GM19023 (cell line): ENCODE results near the gene CHID1.

ENCODE experiments used
- ATAC-seq: cut with Tn5 transposase; IDR thresholded peaks from one replicate; pipeline ENCODE4 v1.9.1; 2021; ENCODE audit warnings: mild to moderate bottlenecking, moderate library complexity; ENCODE audit not compliant: unreplicated experiment

Gene CHID1

DNA sequence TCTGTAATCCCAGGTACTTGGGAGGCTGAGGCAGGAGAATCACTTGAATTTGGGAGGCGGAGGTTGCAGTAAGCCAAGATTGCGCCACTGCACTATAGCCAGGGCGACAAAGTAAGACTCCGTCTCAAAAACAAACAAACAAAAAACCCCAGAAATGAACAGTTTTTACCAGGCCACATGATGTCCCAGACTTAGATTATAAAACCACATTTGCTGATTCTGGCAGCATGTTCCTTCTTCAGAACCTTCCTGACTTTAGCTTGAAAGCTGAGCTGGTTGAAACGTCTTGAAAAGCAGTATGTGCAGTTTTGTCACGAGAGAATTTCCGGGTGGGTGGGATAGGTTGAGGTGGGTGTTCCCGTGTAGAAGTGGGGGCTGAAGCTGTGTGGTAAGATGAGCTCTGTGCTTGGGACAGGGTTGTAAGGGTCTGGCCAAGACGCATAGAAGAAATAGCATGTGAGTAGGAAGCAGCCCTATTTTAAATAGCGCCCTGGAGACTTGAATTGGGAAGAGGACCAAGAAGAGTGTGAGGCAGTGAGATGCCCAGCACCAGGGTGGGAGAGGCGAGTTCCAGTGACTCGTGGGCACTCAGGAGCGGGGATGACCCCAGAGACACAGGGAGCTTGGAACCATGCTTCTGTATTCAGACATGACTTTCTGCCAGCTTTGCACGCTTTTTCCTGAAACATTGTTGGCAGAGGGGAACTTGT is 22.7 kb upstream of the CHID1 start:
- no peak for ATAC-seq

DNA sequence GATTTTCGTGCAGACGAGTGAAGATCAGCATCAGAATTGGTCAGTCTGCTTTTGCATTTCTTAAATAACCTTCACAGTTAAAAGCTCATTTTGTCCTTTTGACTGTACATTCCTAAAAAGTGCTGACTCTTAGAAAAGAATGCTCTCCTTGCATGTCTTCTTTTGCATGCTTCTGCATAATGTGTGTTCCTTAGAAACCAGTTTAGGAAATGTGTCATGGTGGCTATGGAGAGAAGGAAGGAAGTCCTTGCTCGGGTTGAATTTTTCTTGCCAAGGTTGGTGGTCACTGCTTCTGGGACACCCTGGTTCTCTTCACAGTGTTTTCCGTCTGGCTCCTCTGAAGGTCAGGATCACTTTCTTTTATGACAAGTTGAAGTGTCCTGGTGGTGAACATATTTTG is 21.8 kb upstream of the CHID1 start:
- no peak for ATAC-seq

DNA sequence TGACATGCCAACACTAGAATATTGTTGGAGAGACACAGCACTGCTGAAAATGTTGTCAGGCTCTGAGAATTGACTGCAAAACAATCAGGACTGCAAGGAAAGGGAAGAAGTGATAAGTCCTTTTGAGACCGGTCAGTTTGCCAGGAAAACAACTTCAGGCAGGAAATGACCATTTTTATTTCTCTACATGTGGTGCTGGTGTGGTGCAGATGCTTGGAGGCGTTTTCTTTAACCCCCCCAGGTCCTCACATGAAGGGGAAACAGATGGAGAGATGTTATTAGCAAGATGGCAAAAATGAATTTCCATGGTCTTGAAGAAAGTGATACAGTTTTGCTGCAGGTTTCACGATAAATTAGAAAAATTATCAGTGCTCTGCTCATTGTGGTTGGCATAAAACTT is 20.8 kb upstream of the CHID1 start:
- ATAC-seq = no peak

DNA sequence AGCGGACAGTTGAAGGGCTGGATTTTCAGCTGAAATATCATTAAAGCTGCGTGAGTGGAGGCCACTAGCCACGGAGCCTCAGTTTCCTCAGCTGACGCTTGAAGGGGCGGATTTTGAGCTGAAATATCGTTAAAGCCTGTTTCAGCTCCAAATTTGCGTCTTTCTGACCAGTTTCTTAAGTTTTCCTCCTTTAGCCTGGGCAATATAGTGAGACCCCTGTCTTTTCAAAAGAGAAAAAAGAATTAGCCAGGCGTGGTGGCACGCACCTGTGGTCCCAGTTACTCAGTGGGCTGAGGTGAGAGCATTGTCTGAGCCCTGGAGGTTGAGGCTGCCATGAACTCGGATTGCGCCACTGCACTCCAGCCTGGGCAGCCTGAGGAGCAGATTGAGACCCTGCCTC is 18.8 kb upstream of the CHID1 start:
- ATAC-seq = no peak

DNA sequence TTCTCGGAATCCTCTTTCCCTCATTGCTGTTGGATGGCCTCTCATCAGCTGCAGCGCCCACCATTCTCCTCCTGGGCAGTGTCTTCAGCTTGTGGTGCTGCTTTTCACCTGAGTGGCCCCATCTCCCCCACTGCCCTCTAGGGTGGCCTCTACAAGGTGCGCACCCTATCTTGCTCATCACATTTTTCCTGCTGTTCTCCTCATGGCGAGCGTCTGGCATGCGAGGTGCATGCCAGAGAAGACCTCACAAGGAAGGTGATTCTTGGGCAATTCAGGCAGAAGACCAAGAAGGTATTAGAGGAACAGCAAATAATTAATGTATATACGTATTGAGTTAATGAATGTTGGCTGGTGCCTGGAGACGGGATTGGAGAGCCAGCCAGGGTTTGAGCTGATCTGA is 18.2 kb upstream of the CHID1 start:
- no peak for ATAC-seq

DNA sequence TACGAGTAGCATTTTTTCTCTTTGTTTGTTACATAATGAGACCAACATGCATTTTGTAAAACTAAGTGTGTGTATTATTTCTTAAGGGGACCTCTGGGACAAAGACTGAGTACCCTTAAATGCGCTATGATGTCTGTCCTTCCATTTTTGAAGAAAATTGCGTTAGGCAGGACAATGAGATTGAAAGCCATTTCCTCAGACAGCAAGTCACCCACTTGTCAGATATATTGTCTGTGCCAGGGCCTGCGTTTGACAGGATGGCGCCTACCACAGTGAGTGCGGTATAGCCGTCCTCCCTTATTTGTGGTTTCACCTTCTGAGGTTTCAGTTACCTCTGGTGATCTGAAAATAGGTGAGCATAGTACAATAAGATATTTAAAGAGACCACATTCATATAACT is 17.3 kb upstream of the CHID1 start:
- ATAC-seq = no peak

DNA sequence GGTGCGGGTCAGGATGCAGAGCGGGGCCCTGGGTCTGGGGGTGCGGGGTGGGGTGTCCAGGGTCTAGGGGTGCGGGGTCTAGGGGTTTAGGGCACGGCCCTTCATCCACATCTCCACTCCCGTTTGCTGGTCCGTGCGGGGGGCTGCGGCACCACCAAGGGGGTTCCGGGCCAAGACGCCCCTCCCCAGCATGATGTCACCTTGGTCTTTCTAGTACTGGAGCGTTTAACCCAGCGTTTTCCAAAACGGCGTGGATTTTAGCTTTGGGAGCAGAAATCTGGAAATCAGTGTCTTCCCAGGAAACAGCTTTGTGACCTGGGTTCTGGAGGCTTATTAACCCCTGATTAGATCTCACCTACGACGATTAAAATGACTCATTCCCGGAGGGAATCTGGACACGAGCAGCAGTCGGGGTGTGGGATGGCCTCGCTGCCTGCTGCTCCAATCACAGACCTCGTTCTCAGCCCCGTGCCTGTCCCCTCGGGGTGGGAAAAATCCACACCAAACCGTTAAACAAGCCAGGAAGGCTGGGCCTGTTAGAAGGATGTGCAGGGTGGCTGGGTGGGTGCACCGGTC is 15.8 kb upstream of the CHID1 start:
- no peak for ATAC-seq

DNA sequence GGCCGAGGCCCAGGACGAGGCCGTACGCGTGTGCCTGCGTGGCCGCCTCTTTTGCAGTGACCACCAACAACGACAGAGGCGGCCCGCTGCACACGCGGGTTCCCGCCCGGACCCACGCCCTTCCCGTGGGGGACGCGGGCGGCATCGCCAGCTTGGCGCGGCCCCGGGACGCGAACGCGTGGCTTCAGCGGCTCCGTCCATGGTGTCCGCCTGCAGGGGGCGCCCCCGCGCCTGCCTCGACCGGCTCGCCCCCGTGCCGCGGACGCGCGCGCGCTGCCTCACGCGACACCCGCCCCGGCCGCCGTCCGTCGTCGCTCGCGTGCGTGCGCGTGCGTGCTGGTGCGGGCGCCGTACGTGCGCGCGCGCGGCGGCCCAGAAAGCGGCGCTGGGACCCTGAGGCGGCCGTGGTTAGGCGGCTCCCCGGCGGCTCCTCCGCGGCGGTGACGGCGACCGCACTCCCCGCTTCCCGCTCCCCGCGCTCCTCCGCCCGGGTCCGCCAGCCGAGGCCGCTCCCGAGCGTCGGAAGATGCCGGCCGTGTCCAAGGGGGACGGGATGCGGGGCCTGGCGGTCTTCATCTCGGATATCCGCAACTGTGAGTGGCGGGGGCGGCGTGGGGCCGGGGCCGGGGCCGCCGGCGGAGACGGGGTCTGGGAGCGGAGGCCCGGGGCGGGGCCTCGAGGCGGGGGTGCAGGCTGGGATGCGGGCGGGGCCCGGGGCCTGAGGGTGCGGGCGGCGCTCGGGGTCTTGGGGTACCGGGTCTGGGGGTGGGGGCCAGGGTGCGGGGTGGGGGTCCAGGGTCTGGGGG is 15.1 kb upstream of the CHID1 start, which contains the start of gene AP2A2:
AP2A2 (plus strand) TSS at position 375 of the 806 bp plus-strand sequence; CDS start at position 527, 152 bp downstream.
- ATAC-seq = peak; percentile 63

DNA sequence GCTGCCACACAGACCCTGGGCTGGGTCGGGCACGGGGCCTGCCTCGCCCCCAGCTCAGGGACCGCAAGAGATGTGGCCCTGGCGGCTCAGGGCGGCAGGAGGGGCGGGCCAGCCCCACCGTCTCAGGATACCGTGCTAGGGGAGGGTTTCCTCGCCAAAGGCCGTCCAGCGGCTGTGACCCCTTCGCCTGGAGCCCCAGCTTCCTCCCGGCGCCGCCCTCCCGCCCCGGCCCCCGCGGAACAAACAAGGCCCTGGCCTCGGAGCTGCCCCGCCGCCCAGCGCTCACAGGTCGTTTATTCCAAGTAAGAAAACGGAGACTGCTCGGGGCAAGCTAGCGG is 14.5 kb upstream of the CHID1 start:
- ATAC-seq = no peak

DNA sequence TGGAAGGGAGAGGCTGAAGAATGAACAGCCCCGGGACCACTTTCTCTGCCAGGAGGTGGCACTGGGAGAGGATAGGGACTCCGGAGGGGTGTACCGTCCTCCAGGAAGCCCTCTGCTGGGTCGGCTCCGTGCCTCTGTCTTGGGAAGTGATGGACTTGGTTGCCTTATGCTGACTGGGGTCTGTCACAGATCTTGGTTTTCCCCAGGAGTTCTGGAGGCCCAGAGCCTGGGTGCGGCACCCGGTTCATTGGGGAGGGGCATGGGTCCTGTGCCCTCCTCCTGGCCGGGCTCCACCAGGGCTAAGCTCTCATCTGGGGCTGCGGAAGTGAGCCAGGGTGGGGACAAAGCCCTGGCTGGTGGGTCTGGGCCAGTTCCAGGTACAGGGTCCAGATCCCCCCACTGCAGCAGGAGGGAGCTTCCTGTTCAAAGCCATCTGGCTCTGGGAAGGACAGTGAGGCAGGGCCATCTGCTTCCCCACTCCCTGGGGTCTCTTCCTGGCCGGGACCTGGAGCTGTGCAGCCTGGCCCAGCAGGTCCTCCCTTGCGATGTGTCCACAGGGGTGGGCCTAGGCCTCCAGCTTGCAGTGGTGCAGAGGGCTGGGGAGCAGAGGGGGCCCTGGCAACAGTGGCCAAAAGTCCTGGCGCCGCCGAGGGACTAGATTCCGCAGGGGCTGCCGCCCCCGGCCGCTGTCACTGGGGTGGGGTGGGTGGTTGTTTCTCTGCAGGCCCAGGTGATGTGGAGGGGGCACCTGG is 14.0 kb upstream of the CHID1 start:
- no peak for ATAC-seq

DNA sequence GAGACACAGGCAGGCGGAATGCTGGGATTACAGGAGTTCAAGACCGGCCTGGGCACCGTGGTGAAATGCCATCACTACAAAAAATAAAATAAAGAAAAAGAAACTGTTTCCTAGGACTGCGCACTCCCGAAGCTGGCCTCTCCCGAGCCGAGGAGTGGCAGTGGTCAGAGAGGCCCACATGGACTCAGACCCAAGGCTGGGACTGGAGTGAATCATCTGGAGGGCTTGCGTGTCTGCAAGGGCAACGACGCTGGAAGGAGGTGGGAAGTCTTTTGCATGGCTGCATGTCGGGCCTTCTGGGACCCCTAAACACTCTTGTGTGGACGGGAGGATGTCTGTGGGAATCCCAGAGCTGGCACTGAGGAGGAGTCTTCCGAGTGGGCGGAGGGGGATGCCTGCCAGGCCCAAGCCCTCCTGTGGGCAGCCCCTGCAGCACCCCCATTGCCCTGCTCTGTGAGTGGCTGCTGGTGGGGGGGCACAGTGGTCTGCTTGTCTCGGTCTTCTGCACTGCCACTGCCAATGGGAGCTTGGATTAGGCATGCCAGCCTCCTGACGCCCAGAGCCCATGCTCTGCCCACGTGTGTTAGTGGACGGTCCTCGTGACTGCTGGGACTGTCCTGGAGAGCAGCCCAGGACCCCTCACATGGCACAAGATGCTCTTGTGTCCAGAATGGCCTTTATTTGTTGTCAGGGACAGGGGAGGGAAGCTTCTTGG is 13.2 kb upstream of the CHID1 start:
- no peak for ATAC-seq

DNA sequence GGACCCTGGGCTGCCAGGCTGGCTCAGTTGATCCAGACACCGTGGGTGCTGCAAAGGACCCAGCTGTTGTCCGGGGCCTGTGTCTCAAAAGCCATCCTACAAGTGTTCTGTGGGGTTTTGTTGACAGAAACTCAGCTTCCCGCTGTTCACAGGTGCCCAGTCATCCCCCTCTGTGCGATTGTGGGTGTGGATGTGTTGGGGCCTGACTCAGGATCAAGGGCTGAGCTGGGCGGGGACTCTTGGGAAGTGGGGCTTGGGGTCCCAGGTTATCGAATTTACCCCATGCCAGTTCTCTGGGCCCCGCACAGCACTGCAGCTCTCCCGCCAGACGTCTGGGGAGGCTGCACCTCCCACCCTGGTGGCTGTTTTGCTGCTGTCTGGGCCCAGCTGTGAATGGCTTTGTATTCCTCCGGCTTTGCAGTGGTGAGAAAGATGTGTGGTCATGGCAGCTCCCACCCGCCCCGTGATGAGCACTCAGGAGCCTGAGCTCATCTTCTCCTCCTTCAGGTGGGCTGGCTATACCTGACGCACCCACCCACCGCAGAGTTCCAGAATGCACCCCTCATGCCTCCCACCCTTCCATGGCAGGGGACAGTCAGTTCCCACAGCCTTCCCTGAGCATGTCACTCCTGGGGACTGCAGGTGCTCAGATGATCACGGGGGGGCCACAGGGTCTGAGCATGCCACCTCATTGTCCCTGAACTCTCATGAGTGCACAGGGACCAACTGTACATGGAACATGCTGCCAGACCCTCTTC is 11.5 kb upstream of the CHID1 start:
- no peak for ATAC-seq

DNA sequence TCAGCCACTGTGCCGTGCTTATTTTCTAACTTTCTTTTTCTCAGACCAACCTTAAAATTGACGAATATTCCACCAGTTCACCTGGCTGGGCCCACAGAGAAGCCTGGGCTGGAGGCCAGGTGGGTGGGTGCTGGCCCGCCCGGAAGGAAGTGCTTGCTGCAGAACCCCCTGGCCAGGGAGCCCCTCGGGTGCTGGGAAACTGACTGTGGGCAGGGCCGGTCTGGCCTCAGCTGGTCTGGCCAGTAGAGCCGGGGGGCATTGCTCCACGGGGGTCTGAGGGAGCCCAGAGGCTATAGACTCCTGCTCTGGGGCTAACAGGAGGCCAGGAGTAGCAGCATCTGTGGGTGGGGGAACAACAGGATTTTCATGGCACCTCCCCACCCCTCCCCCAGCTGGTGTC is 6.8 kb upstream of the CHID1 start:
- no peak for ATAC-seq

DNA sequence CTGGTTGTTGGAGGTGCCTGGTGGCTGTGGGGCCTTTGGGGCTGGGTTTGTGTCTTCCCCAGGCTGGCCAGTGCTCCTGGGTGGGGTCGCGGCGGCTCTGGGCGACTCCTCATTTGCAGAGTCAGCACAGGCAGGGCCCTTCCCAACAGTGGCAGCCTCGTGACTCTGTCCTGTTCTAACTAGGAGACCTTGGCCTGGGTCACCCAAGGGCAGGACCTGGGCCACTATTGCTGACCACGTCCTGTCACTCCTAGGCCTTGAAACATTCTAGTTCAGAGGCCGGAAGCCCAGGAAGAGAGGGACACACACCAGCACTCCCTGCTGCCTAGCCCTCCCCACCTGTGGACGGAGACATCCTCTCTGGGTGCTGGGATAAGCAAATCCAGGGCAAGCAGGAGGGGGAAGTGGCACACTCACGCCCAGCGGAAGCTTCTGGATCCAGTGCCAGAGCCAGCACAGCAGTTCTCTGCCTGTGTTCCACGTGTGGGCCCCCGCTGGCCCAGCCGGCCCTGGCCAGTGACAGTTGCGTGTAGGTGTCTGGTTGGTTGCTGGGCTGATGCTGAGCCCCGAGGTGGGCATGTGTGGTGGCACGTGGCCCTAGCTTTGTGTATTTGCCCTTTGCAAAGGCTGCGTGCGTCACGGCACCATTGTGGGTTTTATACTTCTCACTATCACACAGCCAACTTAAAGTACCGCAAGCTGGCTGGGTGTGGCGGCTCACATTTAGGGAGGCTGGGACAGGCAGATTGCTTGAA is 4.3 kb upstream of the CHID1 start:
- no peak for ATAC-seq

DNA sequence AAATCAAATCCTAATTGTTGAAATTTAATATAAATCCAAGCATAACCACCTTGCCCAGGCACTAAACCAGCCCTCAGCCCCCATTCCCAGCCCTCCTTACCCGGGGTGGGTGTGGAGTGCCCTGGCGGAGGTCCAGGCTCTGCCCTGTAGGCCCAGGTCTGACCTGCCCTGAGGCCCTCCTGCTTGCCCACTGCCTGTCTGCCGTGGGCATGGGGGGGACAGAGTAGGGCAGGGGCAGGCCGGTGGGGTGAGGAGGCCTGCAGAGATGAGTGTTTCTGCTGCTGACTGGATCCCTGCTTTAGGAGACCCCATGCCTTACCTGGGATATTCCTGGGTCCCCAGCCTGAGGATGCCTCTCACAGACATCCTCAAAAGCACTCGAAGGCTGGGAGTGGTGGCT is 3.6 kb upstream of the CHID1 start:
- no peak for ATAC-seq

DNA sequence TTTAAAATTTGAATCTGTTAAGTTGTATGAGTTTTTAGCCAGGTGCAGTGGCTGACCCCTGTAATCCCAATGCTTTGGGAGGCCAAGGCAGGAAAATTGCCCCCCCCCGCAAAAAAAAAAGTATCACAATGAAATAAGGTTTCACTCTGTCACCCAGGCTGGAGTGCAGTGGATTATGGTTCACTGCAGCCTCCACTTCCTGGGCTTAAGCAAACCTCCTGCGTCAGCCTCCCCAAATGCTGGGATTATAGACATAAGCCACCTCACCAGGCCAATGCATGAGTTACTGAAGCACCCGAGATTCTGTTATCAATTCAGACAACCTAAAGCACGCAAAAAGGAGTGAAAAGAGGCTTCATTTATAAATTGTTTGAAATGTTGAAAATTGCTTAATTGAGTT is 2.4 kb upstream of the CHID1 start:
- ATAC-seq = no peak

DNA sequence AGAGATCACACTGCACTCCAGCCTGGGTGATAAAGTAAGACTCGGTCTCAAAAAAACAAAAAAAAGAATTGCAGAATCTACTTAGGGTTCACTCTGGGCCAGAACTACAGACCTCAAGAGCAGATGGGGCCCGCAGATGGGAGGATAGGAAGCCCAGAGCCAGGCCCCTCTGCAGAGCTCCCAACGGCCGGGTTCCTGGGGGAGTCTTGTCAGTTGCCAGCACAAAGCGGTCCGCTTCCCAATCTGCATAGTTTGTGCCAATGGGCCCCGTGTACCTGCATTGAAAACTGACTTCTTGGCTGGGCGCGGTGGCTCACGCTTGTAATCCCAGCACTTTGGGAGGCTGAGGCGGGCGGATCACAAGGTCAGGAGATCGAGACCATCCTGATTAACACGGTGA is 1.7 kb upstream of the CHID1 start:
- ATAC-seq = no peak

DNA sequence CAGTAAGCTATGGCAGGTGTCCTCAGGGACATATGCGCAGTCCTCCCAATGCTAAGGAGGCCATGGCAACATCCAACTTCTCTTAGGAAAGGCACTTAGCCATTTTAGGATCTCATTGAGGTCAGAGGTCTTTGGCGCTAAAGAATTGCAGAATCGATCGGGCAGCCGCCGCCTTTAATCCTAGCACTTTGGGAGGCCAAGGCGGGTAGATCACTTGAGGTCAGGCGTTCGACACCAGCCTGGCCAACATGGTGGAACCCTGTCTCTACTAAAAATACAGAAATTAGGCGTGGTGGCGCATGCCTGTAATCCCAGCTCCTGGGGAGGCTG is 1.2 kb upstream of the CHID1 start:
- no peak for ATAC-seq

DNA sequence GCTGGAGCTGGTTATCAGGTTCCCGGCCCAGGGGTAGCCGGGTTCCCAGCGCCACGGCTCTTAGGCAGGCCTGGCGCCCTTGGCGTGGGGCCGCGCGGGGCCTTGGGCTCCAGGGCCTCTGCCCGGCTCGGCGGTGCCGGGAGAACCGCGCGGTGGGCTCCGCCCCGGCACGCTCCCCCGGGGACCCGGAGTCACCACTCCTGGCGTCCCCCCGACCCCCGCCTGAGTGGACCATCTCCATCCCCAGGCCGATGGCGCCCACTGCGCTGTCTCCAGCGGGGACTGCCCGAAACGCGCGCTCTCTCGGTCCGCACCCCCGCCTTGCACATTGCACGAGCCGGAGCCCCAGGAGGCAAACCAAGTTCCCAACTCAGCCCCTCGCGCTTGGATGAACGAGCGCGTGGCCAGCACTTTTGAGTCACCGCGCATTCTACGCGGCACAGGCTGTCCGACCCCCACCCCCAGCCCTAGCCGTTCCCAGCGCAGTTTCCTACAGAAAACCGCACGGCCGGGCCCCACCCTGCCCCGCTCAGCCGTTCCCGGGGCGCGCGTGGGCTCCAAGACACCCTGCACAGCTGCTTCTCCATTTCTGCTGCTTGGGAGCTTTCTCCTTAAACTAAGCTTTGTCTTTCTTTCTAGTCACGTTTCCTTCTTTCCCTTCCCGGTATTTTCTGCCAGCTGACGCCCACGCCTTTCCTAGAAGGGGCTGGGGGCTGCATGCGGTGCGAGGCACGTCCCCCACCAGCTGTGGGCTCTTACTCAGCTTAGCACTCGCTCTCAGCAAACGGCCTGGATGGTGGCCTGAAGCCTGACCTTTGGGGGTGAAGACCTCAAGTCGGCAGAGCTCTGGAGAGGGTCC is 650 bp upstream of the CHID1 start:
- ATAC-seq = peak; percentile 34
